ENCODE data around the gene IL11.
"Not testable (repeated sequence)": the region's sequence is repeated elsewhere in the genome, so short reads cannot be mapped to it uniquely, and the experiment has no call there.

Gene IL11

GRCh38 chr19:55350620-55351315 is 19.5 kb downstream of the IL11 start:
- DNase-seq (ENCODE audit: low read depth), result no peak

GRCh38 chr19:55348317-55349034 is 21.8 kb downstream of the IL11 start:
- no peak for DNase-seq (ENCODE audit: low read depth)

GRCh38 chr19:55347442-55348009 is 22.7 kb downstream of the IL11 start:
- DNase-seq (ENCODE audit: low read depth), result no peak

- no peak for DNase-seq (ENCODE audit: low read depth)
Measured at GRCh38 chr19:55346725-55347441, 23.4 kb downstream of the IL11 start.

- DNase-seq (ENCODE audit: low read depth), result no peak
Measured at GRCh38 chr19:55345818-55346724, 24.2 kb downstream of the IL11 start.

- no peak for DNase-seq (ENCODE audit: low read depth)
Measured at GRCh38 chr19:55345101-55345817, 25.0 kb downstream of the IL11 start.

GRCh38 chr19:55344444-55344843 is 25.8 kb downstream of the IL11 start:
- no peak for DNase-seq (ENCODE audit: low read depth)

GRCh38 chr19:55341595-55342531 is 28.4 kb downstream of the IL11 start:
- no peak for DNase-seq (ENCODE audit: low read depth)

GRCh38 chr19:55341171-55341588 is 29.1 kb downstream of the IL11 start:
- no peak for DNase-seq (ENCODE audit: low read depth)

GRCh38 chr19:55340784-55341147 is 29.5 kb downstream of the IL11 start:
- no peak for DNase-seq (ENCODE audit: low read depth)

GRCh38 chr19:55339889-55340783 is 30.1 kb downstream of the IL11 start:
- no peak for DNase-seq (ENCODE audit: low read depth)

- DNase-seq (ENCODE audit: low read depth), result peak; percentile 100
Measured at GRCh38 chr19:55339105-55339888, 31.0 kb downstream of the IL11 start, which contains the start of gene KMT5C. Gene KMT5C, plus strand, starts transcription at chr19:55339876. Its CDS starts 2,061 bp downstream, at chr19:55341937.

- no peak for DNase-seq (ENCODE audit: low read depth)
Measured at GRCh38 chr19:55336101-55336500, 34.2 kb downstream of the IL11 start.

GRCh38 chr19:55333870-55334269 is 36.4 kb downstream of the IL11 start:
- DNase-seq (ENCODE audit: low read depth), result no peak

- DNase-seq (ENCODE audit: low read depth), result not testable (repeated sequence)
Measured at GRCh38 chr19:55329791-55330190, 40.5 kb downstream of the IL11 start.

- DNase-seq (ENCODE audit: low read depth), result not testable (repeated sequence)
Measured at GRCh38 chr19:55328774-55329318, 41.4 kb downstream of the IL11 start.

- no peak for DNase-seq (ENCODE audit: low read depth)
Measured at GRCh38 chr19:55325172-55325571, 45.1 kb downstream of the IL11 start, which contains the start of gene TMEM150B. Gene TMEM150B, minus strand, starts transcription at chr19:55325341. Its CDS starts 4,305 bp downstream, at chr19:55321036.

All from stimulated activated CD8-positive, alpha-beta memory T cell treated with anti-CD3 and anti-CD28 coated beads, Interleukin-15, amount 100 ng/mL, for 1 hour (primary cell).